Measurements from ENCODE around the gene CNGA2. TPM values are rescaled to one million over a fixed set of nuclear protein-coding genes. Genes with fewer than 3 reads are reported as not detected.

The CNGA2 gene
- total and polyA plus RNA-seq, 9 of the 15 experiments (the other 6 are each of a cell fraction or from before 2014, with no cell fraction given) = not detected

GRCh38 chrX:151743651-151744470 is 9.3 kb downstream of the CNGA2 start:
- no TSS peak for BruUV-seq (replicated peaks)

More at GRCh38 chrX:151743651-151744470, 9.3 kb downstream of the CNGA2 start:
- no peak overlapping the region for H3K27ac ChIP-seq (ENCODE audit: extremely low read depth, low read depth, low read length)
- peaks cover 2 to 27% of the 10 kb centered on the region in 2 experiments; a peak in 4 of 5 replicates for H3K27me3 ChIP-seq (ENCODE audit: control insufficient read depth in 2 of 2, insufficient read depth in 2 of 2, low read length in 2 of 2)
- H3K4me2 ChIP-seq (ENCODE audit: insufficient read depth, low read length) = no peak overlapping the region
- no peak overlapping the region for H2AFZ ChIP-seq (ENCODE audit: low read depth, low read length)
- no peaks in the 10 kb centered on the region for H3K9me1 ChIP-seq (ENCODE audit: control insufficient read depth, insufficient read depth, low read length)
- no peaks in the 10 kb centered on the region for H3K4me1 ChIP-seq (replicated peaks in 1 of 2; ENCODE audit: control insufficient read depth in 2 of 2, insufficient read depth in 2 of 2, low read length in 2 of 2)
- no peak for TF ChIP-seq UBTF (IDR thresholded peaks at IDR 0.05; ENCODE audit: borderline replicate concordance in 1 of 2, low read depth in 2 of 2, low read length in 2 of 2)
- WGBS (ENCODE audit: insufficient coverage, low coverage, missing lambda C conversion rate) = 4% methylated on average over 21 of the region's 21 CpGs
- ATAC-seq (no peak), DNase-seq (ENCODE audit: extremely low read depth in 1 of 4, low spot score in 3 of 4) (no peak), FAIRE-seq (no peak)
- H3K9ac ChIP-seq (ENCODE audit: insufficient read depth in 1 of 2, low read depth in 2 of 2, low read length in 2 of 2) = no peak overlapping the region
- no peaks in the 10 kb centered on the region for H3K79me2 ChIP-seq (ENCODE audit: control insufficient read depth, insufficient read depth, low read length)
- intact Hi-C loops (cut with micrococcal nuclease) = loop anchor here (10.0 kb wide), 1 partner anchor 1171 kb away; no protein-coding TSS in a partner anchor
- in situ Hi-C loops (cut with MboI) = no loop called here
- H3K36me3 ChIP-seq (ENCODE audit: control insufficient read depth, insufficient read depth, low read length) = no peaks in the 10 kb centered on the region
- no peak overlapping the region for H3K4me3 ChIP-seq
- H3K9me3 ChIP-seq (replicated peaks; ENCODE audit: control insufficient read depth, insufficient read depth, low read depth, low read length) = no peaks in the 10 kb centered on the region
- ChIA-PET CTCF (ENCODE audit: low intra/inter-chr PET ratio) (no interaction called here), POLR2A (interaction anchor here (0.6 to 0.9 kb wide), 3 partner anchors 8 to 218 kb away, joined by 3 to 4 read pairs (median 3); no protein-coding TSS in a partner anchor)
- no peaks in the 10 kb centered on the region for H4K20me1 ChIP-seq (replicated peaks; ENCODE audit: control insufficient read depth, insufficient read depth, low read length)

Data from K562 (cell line).